ENCODE data around the gene KREMEN1. TPM values are rescaled to one million over a fixed set of nuclear protein-coding genes. Genes with fewer than 3 reads are reported as not detected.

KREMEN1 gene
- polyA plus RNA-seq, 1 of the 3 experiments (the other 2 are of a cell fraction), result 10.0 TPM

- Histone ChIP-seq H4K20me1 (ENCODE audit: insufficient read depth) (no peaks in the 10 kb centered on the region), H3K36me3 (replicated peaks in 1 of 2; ENCODE audit: control insufficient read depth in 1 of 2, insufficient read depth in 2 of 2, low read length in 1 of 2) (no peaks in the 10 kb centered on the region), H3K27ac (ENCODE audit: low read depth in 2 of 2, low read length in 1 of 2) (no peak overlapping the region), H3F3A (replicated peaks; ENCODE audit: insufficient read depth) (no peaks in the 10 kb centered on the region), H3K79me2 (ENCODE audit: insufficient read depth) (no peaks in the 10 kb centered on the region), H3K4me2 (no peak overlapping the region), H3K4me1 (ENCODE audit: control insufficient read depth in 1 of 2, insufficient read depth in 2 of 2, low read depth in 1 of 2, low read length in 1 of 2) (peaks cover 7 to 30% of the 10 kb centered on the region in 2 experiments; a peak in 3 of 4 replicates), H3K9me3 (no peaks in the 10 kb centered on the region), H3K9ac (no peak overlapping the region), H3K27me3 (ENCODE audit: insufficient read depth) (no peaks in the 10 kb centered on the region), H2AFZ (ENCODE audit: low read depth) (no peak overlapping the region), H3K4me3 (ENCODE audit: low read depth in 2 of 2, low read length in 1 of 2) (no peak overlapping the region), H3K9me2 (no peaks in the 10 kb centered on the region)
- no peak for DNase-seq
- POLR2A ChIA-PET, result interaction anchor here (0.6 kb wide), 1 partner anchor 1654 kb away, joined by 4 read pairs; no protein-coding TSS in a partner anchor
- CTCF ChIA-PET, result interaction anchor here (1.5 kb wide), 1 partner anchor 76 kb away, joined by 5 read pairs; no protein-coding TSS in a partner anchor
- 91% methylated on average over 6 of the region's 6 CpGs for WGBS (ENCODE audit: low lambda C conversion rate)
- TF ChIP-seq RFX5 (IDR thresholded peaks at IDR 0.05; ENCODE audit: low read length), result no peak
- TF ChIP-seq MAX (IDR thresholded peaks at IDR 0.05; ENCODE audit: low read depth), result no peak
- TF ChIP-seq FOXJ3 (CRISPR knock-in tag; IDR thresholded peaks at IDR 0.05), result no peak
- no peak for TF ChIP-seq USF2 (IDR thresholded peaks at IDR 0.05; ENCODE audit: borderline replicate concordance, low read depth, low read length)
- no peak for TF ChIP-seq PBX3 (IDR thresholded peaks at IDR 0.05)
- TF ChIP-seq CTCF (IDR thresholded peaks at IDR 0.05), result no peak
- TF ChIP-seq SMC3 (IDR thresholded peaks at IDR 0.05; ENCODE audit: low read depth, low read length), result no peak
These were observed 6.0 kb downstream of the KREMEN1 start for GRCh38 chr22:29078869-29079207.

- 69% methylated on average over 8 of the region's 8 CpGs for WGBS (ENCODE audit: low lambda C conversion rate)
These were observed 6.5 kb downstream of the KREMEN1 start for GRCh38 chr22:29079218-29079901.

More at GRCh38 chr22:29079218-29079901, 6.5 kb downstream of the KREMEN1 start:
- TF ChIP-seq YY1 (IDR thresholded peaks at IDR 0.05; ENCODE audit: low read depth) (no peak), NFIC (IDR thresholded peaks at IDR 0.05; ENCODE audit: borderline replicate concordance) (peak; percentile 28; the same call in 1 of the 2 replicates)
- Histone ChIP-seq H3K79me2 (ENCODE audit: insufficient read depth) (no peaks in the 10 kb centered on the region), H3K4me3 (ENCODE audit: low read depth in 2 of 2, low read length in 1 of 2) (no peak overlapping the region), H3K9me3 (no peaks in the 10 kb centered on the region), H3K4me2 (no peak overlapping the region), H3K27ac (ENCODE audit: low read depth in 2 of 2, low read length in 1 of 2) (peak overlapping the region in 1 of 2 experiments; percentile 64; a peak in 2 of 4 replicates), H3K9me2 (no peaks in the 10 kb centered on the region), H2AFZ (ENCODE audit: low read depth) (no peak overlapping the region), H3F3A (replicated peaks; ENCODE audit: insufficient read depth) (no peaks in the 10 kb centered on the region), H3K36me3 (replicated peaks in 1 of 2; ENCODE audit: control insufficient read depth in 1 of 2, insufficient read depth in 2 of 2, low read length in 1 of 2) (no peaks in the 10 kb centered on the region), H4K20me1 (ENCODE audit: insufficient read depth) (no peaks in the 10 kb centered on the region), H3K9ac (no peak overlapping the region), H3K4me1 (ENCODE audit: control insufficient read depth in 1 of 2, insufficient read depth in 2 of 2, low read depth in 1 of 2, low read length in 1 of 2) (peaks cover 7 to 30% of the 10 kb centered on the region in 2 experiments; a peak in 3 of 4 replicates), H3K27me3 (ENCODE audit: insufficient read depth) (no peaks in the 10 kb centered on the region)
- ChIA-PET CTCF (interaction anchor here (1.5 kb wide), 2 partner anchors 75 kb away, joined by 5 read pairs; no protein-coding TSS in a partner anchor), POLR2A (no interaction called here)
- no peak for DNase-seq
